Measurements from ENCODE around the gene NOVA1. TPM values are rescaled to one million over a fixed set of nuclear protein-coding genes. Genes with fewer than 3 reads are reported as not detected.

Gene NOVA1
- total RNA-seq, 6 experiments from 2014 or later: 0.12 to 2.0 (median 0.47) TPM

DNA sequence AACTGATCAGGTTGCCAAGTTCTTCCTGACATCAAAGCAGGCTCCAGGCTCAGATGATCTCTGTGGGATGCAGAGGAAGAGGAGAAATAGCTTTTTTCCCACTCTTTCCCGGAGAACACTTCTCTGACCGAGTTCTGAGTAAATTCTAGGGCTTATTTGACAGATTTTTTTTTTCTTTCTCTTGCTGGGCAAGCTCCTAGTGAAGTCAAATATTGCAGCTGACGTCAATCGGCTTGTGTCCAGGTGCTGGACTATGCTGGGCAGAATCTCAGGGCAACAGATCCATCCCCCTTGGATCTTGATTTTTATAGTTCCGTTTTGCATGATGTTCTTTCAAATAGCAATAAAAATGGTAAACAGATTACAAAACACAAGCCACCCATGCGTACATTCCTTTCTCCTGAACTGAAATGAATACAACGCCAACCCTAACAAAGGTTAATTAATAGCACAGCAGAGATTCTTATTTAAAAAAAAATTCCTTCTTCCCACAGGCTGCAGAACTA lies 182.2 kb downstream of the NOVA1 start:
- no peak for TF ChIP-seq POLR2A (IDR thresholded peaks at IDR 0.05)
- TF ChIP-seq, protein P1, sequence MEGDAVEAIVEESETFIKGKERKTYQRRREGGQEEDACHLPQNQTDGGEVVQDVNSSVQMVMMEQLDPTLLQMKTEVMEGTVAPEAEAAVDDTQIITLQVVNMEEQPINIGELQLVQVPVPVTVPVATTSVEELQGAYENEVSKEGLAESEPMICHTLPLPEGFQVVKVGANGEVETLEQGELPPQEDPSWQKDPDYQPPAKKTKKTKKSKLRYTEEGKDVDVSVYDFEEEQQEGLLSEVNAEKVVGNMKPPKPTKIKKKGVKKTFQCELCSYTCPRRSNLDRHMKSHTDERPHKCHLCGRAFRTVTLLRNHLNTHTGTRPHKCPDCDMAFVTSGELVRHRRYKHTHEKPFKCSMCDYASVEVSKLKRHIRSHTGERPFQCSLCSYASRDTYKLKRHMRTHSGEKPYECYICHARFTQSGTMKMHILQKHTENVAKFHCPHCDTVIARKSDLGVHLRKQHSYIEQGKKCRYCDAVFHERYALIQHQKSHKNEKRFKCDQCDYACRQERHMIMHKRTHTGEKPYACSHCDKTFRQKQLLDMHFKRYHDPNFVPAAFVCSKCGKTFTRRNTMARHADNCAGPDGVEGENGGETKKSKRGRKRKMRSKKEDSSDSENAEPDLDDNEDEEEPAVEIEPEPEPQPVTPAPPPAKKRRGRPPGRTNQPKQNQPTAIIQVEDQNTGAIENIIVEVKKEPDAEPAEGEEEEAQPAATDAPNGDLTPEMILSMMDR (IDR thresholded peaks at IDR 0.05): no peak
- Histone ChIP-seq H3K9me3 (no peaks in the 10 kb centered on the region), H3K4me3 (no peak overlapping the region), H3K36me3 (no peaks in the 10 kb centered on the region), H3K27ac (no peak overlapping the region), H3K27me3 (no peaks in the 10 kb centered on the region), H3K4me1 (no peaks in the 10 kb centered on the region)
- ATAC-seq: peak; percentile 51 to 88 (median 72)
- peak in 2 of 3 donors; percentile 45 to 51 for DNase-seq
- WGBS (ENCODE audit: insufficient coverage, low coverage, low lambda C conversion rate, missing lambda C conversion rate): 33% methylated on average over 7 of the region's 7 CpGs
- intact Hi-C loops (cut with DNase I): no loop called here

DNA sequence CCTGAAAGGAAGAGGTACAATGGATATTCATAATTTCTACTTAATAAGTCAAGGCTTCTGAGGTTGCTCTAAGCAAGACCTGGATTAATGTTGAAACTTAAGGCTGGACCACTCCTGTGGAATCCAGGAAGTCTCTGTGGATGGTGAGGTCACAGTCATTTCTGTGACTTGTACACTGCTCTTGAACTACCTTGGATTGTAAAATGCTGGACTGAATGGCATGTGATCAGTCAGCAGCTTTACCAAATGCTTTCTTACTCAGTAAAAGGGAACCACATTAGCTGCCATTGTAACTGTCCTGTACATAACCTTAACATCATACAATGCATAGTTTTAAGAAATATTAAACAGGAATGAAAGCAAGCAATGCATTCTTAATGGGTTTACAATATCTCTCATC lies 182.9 kb downstream of the NOVA1 start:
- no peak for DNase-seq

DNA sequence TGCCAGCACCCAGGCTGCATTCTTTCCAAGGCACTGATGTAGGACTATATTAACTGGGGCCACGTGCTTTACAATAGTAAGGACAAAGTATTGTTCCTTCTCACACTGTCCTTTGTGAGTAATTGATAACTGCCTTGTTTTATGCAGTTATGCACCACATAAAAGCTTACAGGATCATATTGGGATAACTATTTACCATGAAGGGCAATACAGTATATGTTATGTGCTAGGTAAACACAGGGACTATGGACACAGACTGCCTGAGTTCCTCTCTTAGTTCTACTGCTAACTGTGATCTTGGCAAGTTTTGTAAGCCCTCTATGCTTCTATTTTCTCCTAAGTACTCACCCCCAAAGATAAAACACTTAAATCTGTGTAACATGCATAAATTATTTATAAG lies 183.7 kb downstream of the NOVA1 start:
- no peaks in the 10 kb centered on the region for H3K36me3 ChIP-seq
- ATAC-seq: no peak
- DNase-seq: no peak
- TF ChIP-seq POLR2A (IDR thresholded peaks at IDR 0.05): no peak
- TF ChIP-seq, protein P1 (IDR thresholded peaks at IDR 0.05): no peak
- H3K4me3 ChIP-seq: no peak overlapping the region
- no peaks in the 10 kb centered on the region for H3K27me3 ChIP-seq
- H3K4me1 ChIP-seq: no peaks in the 10 kb centered on the region
- H3K9me3 ChIP-seq: no peaks in the 10 kb centered on the region
- intact Hi-C loops (cut with DNase I): no loop called here
- H3K27ac ChIP-seq: no peak overlapping the region
- 58% methylated on average over 1 of the region's 1 CpG for WGBS (ENCODE audit: insufficient coverage, low coverage, low lambda C conversion rate, missing lambda C conversion rate)

More for the DNA sequence above, 182.9 kb downstream of the NOVA1 start:
- no peaks in the 10 kb centered on the region for H3K9me3 ChIP-seq
- no peak overlapping the region for H3K4me3 ChIP-seq
- intact Hi-C loops (cut with DNase I): no loop called here
- H3K27me3 ChIP-seq: no peaks in the 10 kb centered on the region
- peak in 1 of 4 donors; percentile 23 for ATAC-seq
- H3K4me1 ChIP-seq: no peaks in the 10 kb centered on the region
- TF ChIP-seq POLR2A (IDR thresholded peaks at IDR 0.05): no peak
- TF ChIP-seq, protein P1 (IDR thresholded peaks at IDR 0.05): no peak
- H3K36me3 ChIP-seq: no peaks in the 10 kb centered on the region
- H3K27ac ChIP-seq: no peak overlapping the region

DNA sequence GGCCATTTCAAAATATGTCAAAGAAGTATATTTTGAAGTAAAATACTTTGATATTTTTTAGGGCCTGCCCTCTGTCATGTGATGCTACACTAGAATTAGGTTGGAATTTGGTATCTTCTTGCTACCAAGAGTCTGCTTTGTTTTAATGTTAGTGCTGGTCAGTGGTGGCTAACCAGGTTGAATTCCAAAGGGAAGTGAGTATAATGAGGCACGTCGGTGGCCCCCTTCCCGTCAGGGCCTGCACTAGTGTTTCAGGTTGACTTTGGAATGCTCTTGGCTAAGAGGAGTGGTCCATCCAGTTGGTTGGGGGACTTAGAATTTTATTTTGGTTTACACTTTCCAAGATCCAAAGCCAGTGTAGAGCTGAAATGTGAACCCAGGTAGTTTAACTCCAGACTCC lies 185.4 kb downstream of the NOVA1 start:
- intact Hi-C loops (cut with DNase I): no loop called here
- Histone ChIP-seq H3K9me3 (no peaks in the 10 kb centered on the region), H3K4me3 (no peak overlapping the region), H3K4me1 (no peaks in the 10 kb centered on the region), H3K27me3 (no peaks in the 10 kb centered on the region), H3K27ac (no peak overlapping the region), H3K36me3 (no peaks in the 10 kb centered on the region)
- no CpG with 5 or more reads among the region's 3 CpGs for WGBS (ENCODE audit: insufficient coverage, low coverage, low lambda C conversion rate, missing lambda C conversion rate)
- DNase-seq: no peak
- no peak for ATAC-seq
- TF ChIP-seq, protein P1 (IDR thresholded peaks at IDR 0.05): no peak
- no peak for TF ChIP-seq POLR2A (IDR thresholded peaks at IDR 0.05)

DNA sequence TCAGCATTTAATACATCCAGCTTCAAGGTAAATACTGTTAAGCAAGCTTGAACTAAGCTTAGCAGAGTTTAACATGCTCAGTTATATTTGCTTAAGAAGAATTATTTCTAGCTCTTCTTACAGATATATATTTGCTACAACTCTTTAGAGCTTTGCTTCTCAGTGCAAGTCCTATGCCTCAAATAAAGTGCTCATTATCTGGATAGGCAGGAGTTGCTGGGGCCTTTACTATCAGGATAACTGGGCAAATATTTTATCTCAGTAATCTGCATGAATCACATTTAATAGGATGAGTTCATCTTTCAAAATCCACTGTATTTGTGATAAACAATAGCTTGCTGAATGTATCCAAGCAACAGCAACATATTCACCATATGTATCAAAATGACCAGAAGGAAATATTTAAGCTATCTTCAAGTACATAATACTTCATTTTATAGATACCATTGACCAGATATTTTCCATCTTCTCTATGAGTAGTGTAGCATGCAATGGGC lies 187.6 kb downstream of the NOVA1 start:
- no peaks in the 10 kb centered on the region for H3K36me3 ChIP-seq
- no peaks in the 10 kb centered on the region for H3K4me1 ChIP-seq
- ATAC-seq (no peak), DNase-seq (no peak)
- H3K27ac ChIP-seq: no peak overlapping the region
- intact Hi-C loops (cut with DNase I): no loop called here
- no peak overlapping the region for H3K4me3 ChIP-seq
- TF ChIP-seq POLR2A (IDR thresholded peaks at IDR 0.05): no peak
- TF ChIP-seq, protein P1 (IDR thresholded peaks at IDR 0.05): no peak
- no peaks in the 10 kb centered on the region for H3K27me3 ChIP-seq
- H3K9me3 ChIP-seq: no peaks in the 10 kb centered on the region
